GM18511 (cell line): ENCODE results near the gene TCHHL1.

Source experiments
- ATAC-seq: cut with Tn5 transposase; IDR thresholded peaks from one replicate; pipeline ENCODE4 v1.9.1; 2021; ENCODE audit warnings: mild to moderate bottlenecking, moderate library complexity; ENCODE audit not compliant: unreplicated experiment

TCHHL1 gene

DNA sequence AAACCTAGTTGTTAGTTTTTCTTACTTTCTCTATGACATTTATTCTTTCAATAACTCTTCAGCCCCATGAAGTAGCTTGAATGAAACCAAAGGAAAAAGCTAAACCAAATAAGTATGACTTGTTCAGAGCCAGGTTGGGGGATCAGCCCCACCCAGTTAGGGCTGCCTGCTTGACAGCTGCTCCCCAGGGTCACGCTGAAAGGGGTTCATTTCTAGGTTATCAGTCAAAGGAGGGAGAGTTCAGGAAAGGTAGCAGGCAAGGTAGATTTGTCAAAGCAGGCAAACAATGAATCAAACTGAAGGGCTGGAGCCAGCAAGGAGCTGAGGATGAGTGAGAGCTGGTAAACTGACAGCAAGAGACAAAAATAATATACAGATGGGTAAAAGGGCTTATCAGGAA is 49.0 kb downstream of the TCHHL1 start:
- no peak for ATAC-seq

DNA sequence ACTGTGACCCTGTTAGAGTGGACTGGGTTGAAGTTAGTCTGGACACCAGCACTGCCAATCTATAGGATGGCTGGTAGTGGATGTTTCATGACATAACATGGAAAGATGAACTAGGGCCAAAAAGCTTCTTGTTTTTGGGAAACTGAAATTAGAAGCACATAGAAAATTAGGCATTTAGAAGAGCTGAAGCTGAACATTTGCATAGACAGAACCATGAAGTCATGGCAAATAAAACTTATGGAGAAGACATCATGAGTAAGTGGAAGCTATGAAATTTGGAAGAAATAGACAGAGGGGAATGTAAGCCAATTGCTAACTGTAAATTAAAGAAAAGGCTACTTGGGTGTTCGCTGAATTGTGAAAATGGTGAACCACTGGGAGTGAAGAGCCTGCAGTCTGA is 49.4 kb downstream of the TCHHL1 start:
- no peak for ATAC-seq

DNA sequence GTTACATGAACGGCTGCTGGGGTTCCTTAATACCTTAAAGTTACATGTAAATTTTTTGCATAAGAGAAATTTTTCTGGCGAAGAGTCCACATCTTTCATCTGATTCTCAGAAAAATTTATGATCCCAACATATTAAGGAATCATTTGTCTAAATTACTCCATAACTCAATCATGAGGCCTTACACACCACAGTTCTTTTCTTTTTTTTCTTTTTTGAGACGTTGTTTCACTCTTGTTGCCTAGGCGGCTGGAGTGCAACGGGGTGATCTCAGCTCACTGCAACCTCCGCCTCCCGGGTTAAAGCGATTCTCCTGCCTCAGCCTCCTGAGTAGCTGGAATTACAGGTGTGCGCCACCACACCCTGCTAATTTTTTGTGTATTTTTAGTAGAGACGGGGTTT is 50.0 kb downstream of the TCHHL1 start:
- no peak for ATAC-seq

DNA sequence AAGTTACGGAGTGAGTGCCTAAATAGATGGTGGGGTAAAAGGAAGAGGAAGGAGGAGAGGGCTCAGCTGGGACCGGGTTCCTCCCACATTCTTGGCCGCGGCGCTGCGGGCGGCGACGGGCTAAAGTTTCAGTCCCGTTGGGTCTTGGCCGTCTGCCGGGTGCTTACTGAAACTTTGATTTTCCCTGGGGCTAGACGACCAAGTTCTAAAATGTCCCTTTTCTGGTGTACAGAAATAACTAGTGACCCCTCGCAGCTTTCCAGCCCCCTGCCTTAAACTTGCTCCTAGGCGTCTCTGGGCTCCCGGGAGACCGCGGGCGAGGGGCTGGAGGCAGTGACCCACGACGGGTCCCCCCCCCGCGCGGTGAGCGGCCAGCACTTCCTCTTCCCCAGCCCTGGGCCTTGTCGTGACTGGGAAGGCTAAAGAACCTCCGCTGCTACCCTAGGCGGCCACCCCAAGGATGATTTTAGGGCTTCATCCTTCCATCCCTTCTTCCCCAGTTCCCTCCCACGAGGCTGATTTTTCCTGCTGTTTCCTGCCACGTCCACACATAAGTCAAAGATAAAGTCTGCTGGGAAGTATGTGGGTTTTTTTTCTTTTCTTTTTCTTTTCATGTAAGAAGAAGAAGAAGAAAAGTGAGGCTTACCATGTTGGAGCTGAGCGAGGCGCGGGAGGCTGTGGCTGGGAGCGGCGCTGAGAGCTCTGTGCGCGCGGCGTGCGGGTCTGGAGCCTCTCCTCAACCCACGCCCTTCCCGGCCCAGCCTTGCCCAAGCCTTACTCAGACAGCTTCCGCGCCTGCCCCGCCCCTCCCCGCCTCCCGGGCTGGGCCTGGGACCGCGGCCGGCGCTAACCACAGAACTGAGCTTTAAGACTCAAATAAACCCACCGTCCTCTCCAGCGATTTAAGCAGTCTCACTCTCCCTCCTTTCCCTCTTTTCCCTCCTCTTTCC is 52.3 kb downstream of the TCHHL1 start, which contains the start of gene S100A11:
Gene S100A11, minus strand, starts transcription at position 738 of the 950 bp plus-strand sequence. Its CDS starts 89 bp downstream, at position 649.
- peak; percentile 69 for ATAC-seq

DNA sequence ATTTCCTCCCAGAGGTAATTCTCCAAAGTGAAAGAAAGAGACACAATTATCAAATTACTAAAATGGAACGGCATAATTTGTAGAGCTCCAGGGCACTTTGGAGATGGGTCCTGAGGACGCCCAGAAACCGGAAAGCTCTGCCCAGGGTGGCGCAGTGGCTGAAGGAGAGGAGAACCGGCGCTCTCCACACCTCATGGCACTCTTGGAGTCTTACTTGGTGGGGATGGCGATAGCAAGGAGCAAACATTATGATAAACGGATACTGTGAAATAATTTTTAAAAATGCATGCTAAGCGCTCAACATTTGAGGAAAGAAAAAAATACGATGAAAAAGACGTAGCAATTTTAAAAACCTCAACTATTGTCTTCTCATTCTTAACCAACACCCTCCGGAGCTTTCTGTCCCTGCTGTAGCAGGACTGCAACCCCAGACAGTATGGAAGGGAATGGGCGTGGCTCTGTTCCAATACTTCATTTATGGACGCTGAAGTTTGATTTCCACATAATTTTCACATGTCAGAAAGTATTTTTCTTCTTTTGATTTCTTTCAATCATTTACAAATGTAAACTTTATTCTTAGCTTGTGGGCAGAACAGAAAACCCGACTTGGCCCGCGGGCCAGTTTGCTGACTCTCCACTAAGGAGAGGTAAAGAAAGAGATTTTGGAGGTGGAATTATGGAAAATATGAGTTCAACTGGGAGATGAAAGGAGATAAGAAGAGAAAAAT is 53.2 kb downstream of the TCHHL1 start:
- no peak for ATAC-seq

DNA sequence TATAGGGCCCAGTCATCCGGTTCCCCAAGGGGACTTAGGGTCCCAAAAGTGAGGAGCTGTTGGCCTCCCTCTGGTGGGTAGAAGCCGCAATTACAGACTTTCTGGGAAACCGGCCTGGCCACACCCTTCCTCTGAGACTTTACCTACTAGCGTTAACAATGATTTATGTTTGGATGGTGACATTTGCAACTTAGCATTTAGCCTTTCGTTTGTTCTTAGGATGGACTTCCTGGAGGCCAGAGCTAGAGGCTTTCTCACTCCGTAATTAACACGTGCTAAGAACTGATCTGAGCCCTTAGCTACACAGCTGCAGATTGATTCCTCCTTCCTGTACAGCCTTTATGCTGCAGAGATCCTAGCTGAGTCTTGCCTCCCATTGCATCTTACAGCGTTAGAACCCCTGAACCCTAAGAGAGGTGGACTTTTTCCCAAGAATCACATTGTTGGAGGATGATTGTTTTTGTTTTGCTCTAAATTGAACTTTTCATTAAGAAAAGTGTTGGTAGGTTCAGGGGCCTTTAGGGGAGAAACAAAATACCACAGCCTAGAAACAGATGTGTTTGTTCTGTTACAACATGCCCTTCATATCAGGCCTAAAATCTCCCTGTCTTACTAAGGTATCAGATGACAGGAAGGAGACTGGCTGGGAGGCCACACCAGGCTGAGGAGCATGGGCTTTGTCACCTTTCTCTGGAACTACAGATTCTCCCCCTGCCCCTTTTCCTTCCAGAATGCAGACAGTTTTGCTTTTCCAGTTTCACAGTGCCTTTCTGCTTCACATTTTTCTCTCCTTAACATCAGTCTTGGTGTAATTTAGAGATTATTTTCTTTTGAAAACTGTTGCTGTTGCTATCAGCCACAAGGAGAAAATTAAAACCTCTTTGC is 54.0 kb downstream of the TCHHL1 start:
- peak; percentile 59 for ATAC-seq

DNA sequence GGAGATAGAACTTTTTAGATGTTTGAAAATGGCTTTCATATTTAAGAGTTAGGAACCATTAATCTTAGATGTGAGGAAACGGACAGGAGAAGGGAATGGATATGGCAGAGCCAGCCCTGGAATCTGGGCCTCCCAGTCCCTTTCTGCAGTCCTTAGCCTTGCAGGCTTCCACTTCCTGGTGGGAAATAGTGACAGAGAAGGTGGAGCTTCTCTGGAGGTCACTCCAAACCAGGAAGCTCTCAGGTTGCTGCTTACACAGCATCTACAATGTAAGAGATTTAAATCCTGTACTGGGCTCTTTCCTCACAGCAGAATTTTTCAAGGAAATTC is 54.6 kb downstream of the TCHHL1 start:
- ATAC-seq: peak; percentile 19
